WTC11 (cell line): Measurements from ENCODE around the gene DZANK1.

Experiments
- ATF1 ChIP-seq: sonication (generic); formaldehyde crosslinking; IDR thresholded peaks from 2 replicates; pipeline ENCODE4 v1.8.1; 2023; ENCODE audit warnings: mild to moderate bottlenecking, moderate library complexity, missing genetic modification reagents
- CREB1 ChIP-seq: sonication (generic); formaldehyde crosslinking; IDR thresholded peaks from 2 replicates; pipeline ENCODE4 v1.8.0; 2023; ENCODE audit warnings: mild to moderate bottlenecking, missing genetic modification reagents
- FOXK1 ChIP-seq: sonication (generic); formaldehyde crosslinking; IDR thresholded peaks from 2 replicates; pipeline ENCODE4 v1.8.0; 2022; ENCODE audit warnings: mild to moderate bottlenecking, moderate library complexity, missing genetic modification reagents
- JAZF1 ChIP-seq: fragments of 250-450 bp; sonication (Bioruptor Pico); IDR thresholded peaks from 2 replicates; pipeline ENCODE4 v1.9.0; 2021; ENCODE audit warnings: moderate library complexity, mild to moderate bottlenecking, inconsistent platforms
- NFYB ChIP-seq: sonication (generic); formaldehyde crosslinking; conservative IDR thresholded peaks from 2 replicates; pipeline ENCODE4 v1.8.0; 2022; ENCODE audit warnings: low read depth, missing genetic modification reagents
- SP1 ChIP-seq: sonication (generic); formaldehyde crosslinking; conservative IDR thresholded peaks from 2 replicates; pipeline ENCODE4 v1.8.1; 2022; ENCODE audit warnings: missing genetic modification reagents
- TP53 ChIP-seq: sonication (generic); formaldehyde crosslinking; IDR thresholded peaks from 2 replicates; pipeline ENCODE4 v1.8.1; 2023; ENCODE audit warnings: mild to moderate bottlenecking, missing genetic modification reagents
- TF ChIP-seq, protein P1 (sequence below): sonication (generic); formaldehyde crosslinking; IDR thresholded peaks from 2 replicates; pipeline ENCODE4 v1.8.0; 2022; ENCODE audit warnings: missing genetic modification reagents
- TF ChIP-seq, protein P2 (sequence below): fragments of 200-600 bp; IDR thresholded peaks from 2 replicates; pipeline ENCODE4 v1.8.0; 2022; ENCODE audit warnings: antibody characterized with exemption
- TF ChIP-seq, protein P3 (sequence below): sonication (generic); formaldehyde crosslinking; IDR thresholded peaks from 2 replicates; pipeline ENCODE4 v1.8.0; 2023; ENCODE audit warnings: missing genetic modification reagents, mild to moderate bottlenecking, borderline replicate concordance
- TF ChIP-seq, protein P4 (sequence below): sonication (generic); formaldehyde crosslinking; IDR thresholded peaks from 2 replicates; pipeline ENCODE4 v1.8.0; 2022; ENCODE audit warnings: mild to moderate bottlenecking, missing genetic modification reagents
- TF ChIP-seq, protein P5 (sequence below): sonication (generic); formaldehyde crosslinking; conservative IDR thresholded peaks from 2 replicates; pipeline ENCODE4 v1.8.1; 2022; ENCODE audit warnings: mild to moderate bottlenecking, missing genetic modification reagents
- TF ChIP-seq, protein P6 (sequence below): sonication (generic); formaldehyde crosslinking; IDR thresholded peaks from 2 replicates; pipeline ENCODE4 v1.8.0; 2023; ENCODE audit warnings: mild to moderate bottlenecking, missing genetic modification reagents

DNA sequence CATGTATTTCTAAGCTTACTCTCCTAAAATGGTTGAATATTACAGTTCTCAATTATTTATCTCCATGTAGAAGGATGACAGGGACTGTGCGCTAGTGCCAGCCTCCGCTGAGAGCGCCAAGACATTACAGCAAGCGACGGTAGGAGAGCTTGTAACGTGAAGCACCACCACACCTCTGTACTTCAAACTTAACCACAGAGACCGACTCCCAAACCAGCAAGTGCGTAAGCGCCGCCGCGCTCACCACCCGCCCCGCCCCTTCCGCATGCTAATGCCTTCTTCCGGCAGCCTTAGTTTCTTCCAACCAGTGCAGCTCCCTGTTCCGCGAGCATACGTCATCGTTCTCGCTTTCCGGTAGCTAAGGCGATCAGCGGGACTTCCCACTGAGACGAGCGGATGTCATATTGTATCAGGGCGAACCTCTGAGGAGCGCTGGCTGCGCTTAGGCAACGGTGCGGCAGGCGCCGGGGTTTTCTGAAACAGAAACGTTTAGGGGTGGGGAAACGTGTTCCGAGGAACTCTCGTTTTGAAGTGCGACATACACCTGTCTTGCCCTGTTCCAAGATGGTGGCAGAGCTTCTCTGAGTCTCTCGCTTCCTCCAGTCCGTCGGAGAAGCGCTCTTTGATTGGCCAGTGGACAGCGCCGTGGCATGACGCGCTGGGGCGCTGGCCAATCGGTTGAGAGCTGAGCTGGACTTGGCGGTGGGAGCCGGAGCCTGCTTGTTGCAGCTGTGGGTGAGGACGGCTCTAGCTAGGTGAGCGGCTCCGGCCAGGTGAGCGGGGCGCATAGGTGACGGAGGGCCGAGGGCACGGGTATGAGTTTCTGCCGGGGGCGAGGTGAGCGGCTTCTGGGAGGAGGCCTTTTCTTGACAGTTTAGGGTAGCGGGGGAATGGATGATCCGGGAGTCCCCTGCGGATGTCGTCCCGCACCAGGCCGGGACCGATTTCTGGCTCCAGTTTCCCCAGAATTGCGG is 40.7 kb upstream of the DZANK1 start, which contains the start of gene SEC23B:
- TF ChIP-seq, protein P1, sequence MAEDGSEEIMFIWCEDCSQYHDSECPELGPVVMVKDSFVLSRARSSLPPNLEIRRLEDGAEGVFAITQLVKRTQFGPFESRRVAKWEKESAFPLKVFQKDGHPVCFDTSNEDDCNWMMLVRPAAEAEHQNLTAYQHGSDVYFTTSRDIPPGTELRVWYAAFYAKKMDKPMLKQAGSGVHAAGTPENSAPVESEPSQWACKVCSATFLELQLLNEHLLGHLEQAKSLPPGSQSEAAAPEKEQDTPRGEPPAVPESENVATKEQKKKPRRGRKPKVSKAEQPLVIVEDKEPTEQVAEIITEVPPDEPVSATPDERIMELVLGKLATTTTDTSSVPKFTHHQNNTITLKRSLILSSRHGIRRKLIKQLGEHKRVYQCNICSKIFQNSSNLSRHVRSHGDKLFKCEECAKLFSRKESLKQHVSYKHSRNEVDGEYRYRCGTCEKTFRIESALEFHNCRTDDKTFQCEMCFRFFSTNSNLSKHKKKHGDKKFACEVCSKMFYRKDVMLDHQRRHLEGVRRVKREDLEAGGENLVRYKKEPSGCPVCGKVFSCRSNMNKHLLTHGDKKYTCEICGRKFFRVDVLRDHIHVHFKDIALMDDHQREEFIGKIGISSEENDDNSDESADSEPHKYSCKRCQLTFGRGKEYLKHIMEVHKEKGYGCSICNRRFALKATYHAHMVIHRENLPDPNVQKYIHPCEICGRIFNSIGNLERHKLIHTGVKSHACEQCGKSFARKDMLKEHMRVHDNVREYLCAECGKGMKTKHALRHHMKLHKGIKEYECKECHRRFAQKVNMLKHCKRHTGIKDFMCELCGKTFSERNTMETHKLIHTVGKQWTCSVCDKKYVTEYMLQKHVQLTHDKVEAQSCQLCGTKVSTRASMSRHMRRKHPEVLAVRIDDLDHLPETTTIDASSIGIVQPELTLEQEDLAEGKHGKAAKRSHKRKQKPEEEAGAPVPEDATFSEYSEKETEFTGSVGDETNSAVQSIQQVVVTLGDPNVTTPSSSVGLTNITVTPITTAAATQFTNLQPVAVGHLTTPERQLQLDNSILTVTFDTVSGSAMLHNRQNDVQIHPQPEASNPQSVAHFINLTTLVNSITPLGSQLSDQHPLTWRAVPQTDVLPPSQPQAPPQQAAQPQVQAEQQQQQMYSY (CRISPR knock-in tag), result no peak
- TF ChIP-seq ATF1 (CRISPR knock-in tag) (no peak), NFYB (CRISPR knock-in tag) (peak; percentile 74), JAZF1 (CRISPR knock-in tag) (no peak), FOXK1 (CRISPR knock-in tag) (peak; percentile 71; the same call in 1 of the 2 replicates), SP1 (peak; percentile 88), TP53 (CRISPR knock-in tag) (no peak), CREB1 (CRISPR knock-in tag) (no peak)
- TF ChIP-seq, protein P2, sequence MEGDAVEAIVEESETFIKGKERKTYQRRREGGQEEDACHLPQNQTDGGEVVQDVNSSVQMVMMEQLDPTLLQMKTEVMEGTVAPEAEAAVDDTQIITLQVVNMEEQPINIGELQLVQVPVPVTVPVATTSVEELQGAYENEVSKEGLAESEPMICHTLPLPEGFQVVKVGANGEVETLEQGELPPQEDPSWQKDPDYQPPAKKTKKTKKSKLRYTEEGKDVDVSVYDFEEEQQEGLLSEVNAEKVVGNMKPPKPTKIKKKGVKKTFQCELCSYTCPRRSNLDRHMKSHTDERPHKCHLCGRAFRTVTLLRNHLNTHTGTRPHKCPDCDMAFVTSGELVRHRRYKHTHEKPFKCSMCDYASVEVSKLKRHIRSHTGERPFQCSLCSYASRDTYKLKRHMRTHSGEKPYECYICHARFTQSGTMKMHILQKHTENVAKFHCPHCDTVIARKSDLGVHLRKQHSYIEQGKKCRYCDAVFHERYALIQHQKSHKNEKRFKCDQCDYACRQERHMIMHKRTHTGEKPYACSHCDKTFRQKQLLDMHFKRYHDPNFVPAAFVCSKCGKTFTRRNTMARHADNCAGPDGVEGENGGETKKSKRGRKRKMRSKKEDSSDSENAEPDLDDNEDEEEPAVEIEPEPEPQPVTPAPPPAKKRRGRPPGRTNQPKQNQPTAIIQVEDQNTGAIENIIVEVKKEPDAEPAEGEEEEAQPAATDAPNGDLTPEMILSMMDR, result no peak
- TF ChIP-seq, protein P3, sequence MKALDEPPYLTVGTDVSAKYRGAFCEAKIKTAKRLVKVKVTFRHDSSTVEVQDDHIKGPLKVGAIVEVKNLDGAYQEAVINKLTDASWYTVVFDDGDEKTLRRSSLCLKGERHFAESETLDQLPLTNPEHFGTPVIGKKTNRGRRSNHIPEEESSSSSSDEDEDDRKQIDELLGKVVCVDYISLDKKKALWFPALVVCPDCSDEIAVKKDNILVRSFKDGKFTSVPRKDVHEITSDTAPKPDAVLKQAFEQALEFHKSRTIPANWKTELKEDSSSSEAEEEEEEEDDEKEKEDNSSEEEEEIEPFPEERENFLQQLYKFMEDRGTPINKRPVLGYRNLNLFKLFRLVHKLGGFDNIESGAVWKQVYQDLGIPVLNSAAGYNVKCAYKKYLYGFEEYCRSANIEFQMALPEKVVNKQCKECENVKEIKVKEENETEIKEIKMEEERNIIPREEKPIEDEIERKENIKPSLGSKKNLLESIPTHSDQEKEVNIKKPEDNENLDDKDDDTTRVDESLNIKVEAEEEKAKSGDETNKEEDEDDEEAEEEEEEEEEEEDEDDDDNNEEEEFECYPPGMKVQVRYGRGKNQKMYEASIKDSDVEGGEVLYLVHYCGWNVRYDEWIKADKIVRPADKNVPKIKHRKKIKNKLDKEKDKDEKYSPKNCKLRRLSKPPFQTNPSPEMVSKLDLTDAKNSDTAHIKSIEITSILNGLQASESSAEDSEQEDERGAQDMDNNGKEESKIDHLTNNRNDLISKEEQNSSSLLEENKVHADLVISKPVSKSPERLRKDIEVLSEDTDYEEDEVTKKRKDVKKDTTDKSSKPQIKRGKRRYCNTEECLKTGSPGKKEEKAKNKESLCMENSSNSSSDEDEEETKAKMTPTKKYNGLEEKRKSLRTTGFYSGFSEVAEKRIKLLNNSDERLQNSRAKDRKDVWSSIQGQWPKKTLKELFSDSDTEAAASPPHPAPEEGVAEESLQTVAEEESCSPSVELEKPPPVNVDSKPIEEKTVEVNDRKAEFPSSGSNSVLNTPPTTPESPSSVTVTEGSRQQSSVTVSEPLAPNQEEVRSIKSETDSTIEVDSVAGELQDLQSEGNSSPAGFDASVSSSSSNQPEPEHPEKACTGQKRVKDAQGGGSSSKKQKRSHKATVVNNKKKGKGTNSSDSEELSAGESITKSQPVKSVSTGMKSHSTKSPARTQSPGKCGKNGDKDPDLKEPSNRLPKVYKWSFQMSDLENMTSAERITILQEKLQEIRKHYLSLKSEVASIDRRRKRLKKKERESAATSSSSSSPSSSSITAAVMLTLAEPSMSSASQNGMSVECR (CRISPR knock-in tag), result peak; percentile 47; the same call in 1 of the 2 replicates
- TF ChIP-seq, protein P4, sequence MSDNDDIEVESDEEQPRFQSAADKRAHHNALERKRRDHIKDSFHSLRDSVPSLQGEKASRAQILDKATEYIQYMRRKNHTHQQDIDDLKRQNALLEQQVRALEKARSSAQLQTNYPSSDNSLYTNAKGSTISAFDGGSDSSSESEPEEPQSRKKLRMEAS, result peak; percentile 86
- TF ChIP-seq, protein P5, sequence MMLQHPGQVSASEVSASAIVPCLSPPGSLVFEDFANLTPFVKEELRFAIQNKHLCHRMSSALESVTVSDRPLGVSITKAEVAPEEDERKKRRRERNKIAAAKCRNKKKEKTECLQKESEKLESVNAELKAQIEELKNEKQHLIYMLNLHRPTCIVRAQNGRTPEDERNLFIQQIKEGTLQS, result no peak
- TF ChIP-seq, protein P6, sequence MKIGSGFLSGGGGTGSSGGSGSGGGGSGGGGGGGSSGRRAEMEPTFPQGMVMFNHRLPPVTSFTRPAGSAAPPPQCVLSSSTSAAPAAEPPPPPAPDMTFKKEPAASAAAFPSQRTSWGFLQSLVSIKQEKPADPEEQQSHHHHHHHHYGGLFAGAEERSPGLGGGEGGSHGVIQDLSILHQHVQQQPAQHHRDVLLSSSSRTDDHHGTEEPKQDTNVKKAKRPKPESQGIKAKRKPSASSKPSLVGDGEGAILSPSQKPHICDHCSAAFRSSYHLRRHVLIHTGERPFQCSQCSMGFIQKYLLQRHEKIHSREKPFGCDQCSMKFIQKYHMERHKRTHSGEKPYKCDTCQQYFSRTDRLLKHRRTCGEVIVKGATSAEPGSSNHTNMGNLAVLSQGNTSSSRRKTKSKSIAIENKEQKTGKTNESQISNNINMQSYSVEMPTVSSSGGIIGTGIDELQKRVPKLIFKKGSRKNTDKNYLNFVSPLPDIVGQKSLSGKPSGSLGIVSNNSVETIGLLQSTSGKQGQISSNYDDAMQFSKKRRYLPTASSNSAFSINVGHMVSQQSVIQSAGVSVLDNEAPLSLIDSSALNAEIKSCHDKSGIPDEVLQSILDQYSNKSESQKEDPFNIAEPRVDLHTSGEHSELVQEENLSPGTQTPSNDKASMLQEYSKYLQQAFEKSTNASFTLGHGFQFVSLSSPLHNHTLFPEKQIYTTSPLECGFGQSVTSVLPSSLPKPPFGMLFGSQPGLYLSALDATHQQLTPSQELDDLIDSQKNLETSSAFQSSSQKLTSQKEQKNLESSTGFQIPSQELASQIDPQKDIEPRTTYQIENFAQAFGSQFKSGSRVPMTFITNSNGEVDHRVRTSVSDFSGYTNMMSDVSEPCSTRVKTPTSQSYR (CRISPR knock-in tag), result no peak
